Ramos (cell line): ENCODE results near the gene THADA.

Experiments used
- in situ Hi-C: fragments of 300-500 bp; cut with MboI; formaldehyde crosslinking; loops from one replicate; pipeline ENCODE4 v1.14.3; 2022; ENCODE audit warnings: low sequenced_read_pairs; ENCODE audit not compliant: unreplicated experiment

Gene THADA

GRCh38 chr2:43340945-43341356 lies 254.9 kb downstream of the THADA start:
- in situ Hi-C loops, result no loop called here

GRCh38 chr2:43340066-43340465 lies 255.8 kb downstream of the THADA start:
- in situ Hi-C loops, result no loop called here

GRCh38 chr2:43333656-43334144 lies 262.1 kb downstream of the THADA start:
- in situ Hi-C loops, result no loop called here

- in situ Hi-C loops, result no loop called here
Observed at GRCh38 chr2:43333101-43333655, 262.7 kb downstream of the THADA start.

DNA sequence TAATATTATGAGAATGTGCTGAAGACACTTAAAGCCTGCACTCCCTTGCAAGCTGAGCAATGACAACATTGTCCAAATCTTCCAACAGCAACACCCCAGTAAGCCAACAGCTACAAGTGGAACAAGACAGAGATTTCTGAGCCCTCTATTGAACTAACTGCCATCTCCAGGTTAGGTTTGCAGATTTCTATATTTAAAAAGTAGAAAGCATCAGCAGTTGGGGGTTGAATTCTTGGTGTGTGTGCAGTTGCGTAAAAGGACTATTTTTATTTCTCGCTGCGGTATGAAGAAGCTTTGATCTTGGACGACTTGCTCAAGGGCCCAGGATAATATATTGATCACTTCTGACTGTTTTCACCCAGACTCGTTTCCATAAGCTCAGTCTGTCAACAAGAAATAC lies 263.2 kb downstream of the THADA start:
- in situ Hi-C loops, result no loop called here

DNA sequence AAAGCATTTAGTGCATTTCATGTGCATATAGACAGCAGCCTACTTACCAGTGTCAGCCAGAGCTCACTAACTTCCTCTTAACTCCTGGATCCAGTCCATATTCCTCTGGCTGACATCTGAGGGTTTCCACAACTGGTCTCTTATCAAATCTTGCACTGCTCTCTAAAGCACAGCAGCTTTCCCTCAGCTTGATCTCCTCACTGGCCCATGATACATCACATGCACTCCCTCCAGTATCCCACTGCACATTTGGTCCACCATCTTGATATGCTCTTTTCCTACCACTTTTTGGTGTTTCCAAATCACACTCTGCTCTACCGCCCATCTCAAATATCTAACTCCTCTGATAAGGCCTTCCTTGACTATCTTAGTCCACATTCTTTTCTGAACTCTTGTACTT lies 264.4 kb downstream of the THADA start:
- in situ Hi-C loops, result no loop called here

DNA sequence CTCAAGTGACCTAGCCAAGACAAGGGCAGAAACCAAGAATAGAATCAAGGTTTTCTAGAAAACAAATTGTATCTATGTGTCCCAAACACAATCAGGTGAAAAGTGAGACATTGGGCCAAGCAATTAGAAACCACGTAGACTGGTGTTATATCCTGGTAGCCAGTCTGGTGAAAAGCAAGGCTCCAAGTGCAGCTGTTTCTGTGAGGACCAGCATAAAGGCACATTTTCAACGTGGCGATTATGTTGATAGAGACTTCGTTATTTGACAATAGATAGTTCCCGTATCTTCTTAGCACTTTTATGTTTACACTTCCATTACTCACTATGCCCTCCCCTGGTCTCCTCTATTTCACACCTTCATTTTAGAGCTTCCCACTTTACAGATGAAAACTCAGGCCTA lies 266.2 kb downstream of the THADA start:
- in situ Hi-C loops, result no loop called here

DNA sequence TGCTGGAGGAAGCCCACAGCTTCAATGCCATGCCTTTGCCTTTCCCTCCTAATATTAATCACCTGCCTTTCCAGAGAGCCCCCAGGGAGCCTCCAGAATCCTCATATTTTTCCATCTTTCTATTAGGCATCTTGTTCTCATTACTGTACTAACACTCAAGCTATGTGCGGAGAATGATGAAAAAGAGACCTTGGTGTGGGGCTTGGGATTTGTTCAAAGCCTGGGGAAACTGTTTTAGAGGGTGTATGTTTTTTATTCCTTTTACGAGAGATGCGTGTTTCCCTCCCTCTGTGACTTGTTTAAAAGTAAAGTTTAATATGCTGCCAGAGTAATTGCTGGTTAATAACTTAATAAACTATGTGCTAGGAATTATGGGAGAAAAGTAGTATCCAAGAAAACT lies 267.0 kb downstream of the THADA start:
- in situ Hi-C loops, result no loop called here

GRCh38 chr2:43328133-43328532 lies 267.7 kb downstream of the THADA start:
- in situ Hi-C loops, result no loop called here

DNA sequence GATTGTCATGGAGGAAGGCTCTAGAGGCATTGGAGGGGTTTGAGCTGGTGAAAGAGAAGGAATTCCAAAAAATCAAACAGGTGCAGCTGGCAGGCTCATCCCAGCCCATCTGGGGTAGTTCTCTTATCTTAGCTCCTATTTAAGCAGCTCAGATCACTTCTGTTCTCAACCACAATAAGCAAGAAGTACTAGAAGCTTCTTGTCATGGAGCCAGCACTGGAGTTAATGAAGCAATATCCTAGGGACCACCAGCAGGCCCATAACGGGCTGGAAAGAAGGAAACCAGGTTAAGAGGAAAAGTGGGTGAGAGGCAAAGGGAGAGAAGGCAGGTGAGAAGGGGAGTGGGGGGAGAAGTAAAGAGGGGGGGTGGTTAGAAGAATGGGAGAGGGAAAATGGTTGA lies 268.7 kb downstream of the THADA start:
- in situ Hi-C loops, result no loop called here

GRCh38 chr2:43326101-43326825 lies 269.6 kb downstream of the THADA start:
- in situ Hi-C loops, result no loop called here

DNA sequence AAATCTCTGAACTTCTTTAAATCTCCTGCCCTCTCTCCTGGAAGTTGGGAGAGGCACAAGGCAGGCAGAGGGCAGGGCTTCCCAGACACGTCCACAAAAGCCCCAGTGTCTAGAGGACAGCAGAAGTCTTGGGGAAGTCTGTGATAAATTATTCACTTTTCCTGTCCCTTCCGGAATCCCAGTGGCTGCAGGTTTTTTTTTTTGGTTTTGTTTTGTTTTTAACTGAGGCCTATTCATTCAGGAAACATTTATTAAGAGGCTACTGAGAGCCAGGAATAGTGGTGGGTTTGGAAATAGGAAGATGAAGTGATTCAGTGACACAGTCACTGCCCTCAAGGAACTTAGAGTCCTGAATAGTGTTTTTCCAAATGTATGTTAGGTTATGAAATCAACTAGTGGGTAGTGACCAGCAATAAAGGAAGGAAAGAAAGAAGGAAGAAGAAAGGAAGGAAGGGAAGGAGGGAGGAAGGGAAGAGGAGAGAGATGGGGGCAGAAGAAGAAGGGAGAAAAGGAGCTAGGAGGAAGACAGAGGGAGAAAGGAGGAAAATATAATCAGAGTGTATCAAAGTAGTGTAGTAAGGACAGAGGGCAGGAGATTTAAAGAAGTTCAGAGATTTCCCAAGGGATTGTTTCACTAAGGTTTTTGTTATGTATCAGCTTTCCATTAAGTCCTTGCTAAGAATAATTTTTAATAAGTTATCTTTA lies 270.6 kb downstream of the THADA start:
- in situ Hi-C loops, result no loop called here

DNA sequence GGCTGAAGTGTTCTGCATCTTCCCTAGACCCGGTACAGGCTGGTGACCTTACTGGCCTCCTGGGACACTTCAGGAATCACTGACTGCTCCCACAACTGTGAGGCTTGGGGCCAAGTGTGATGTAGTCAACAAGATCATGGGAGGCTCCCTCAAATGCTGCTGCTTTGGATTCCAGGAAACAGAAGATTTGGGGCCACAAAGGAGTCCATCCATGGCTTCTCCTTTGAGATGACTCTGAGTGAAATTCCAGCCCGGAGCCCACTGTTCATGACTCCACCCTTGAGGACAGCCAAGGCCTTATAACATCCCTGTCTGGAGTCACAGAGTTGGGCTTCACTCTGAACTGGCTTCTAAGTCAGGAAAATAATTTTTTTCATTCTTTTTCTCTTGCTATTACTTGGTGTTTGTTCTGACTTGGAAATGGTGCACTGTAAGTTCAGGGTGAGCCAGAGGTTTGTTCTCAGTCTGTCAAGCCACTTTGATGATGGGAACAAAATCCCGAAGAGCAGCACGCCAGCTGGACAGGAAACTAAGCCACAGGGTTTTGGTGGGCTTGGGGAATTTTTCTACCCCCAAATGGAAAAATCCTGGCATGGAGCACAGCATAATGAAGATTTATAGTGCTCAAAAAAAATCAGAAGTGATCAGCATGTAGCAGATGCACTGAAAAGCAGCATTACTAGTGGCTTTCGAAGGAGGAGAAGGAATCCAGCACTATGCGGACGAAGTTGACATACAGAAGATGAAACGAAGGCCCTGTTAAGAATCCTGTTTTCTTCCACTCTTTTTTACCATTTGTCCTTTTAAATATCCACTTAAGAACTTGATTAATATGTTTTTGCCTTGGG lies 271.4 kb downstream of the THADA start:
- in situ Hi-C loops, result no loop called here

DNA sequence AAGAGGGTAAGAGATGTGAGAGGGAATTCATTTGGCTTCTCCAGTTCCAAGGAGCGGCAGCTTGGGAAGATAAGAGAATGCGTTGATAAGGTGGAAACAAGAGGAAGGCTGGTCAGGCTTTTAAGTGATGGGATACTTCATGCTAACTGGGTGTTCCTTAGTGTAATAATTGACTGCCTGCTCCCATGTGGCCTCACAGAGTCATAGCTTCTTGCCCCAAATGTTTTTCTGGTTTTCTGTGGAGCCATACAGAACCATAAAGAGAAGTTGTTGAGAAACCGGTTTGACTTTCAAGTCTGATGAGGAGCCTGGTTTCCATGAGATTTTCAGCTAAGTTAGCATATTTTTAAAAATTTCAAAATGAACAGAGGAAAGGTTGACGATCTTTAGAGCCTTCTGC lies 272.0 kb downstream of the THADA start:
- in situ Hi-C loops, result no loop called here

GRCh38 chr2:43321446-43321845 lies 274.4 kb downstream of the THADA start:
- in situ Hi-C loops, result no loop called here

- in situ Hi-C loops, result no loop called here
Observed at GRCh38 chr2:43319541-43319940, 276.3 kb downstream of the THADA start.

- in situ Hi-C loops, result no loop called here
Observed at GRCh38 chr2:43318791-43319190, 277.0 kb downstream of the THADA start.

GRCh38 chr2:43317680-43318079 lies 278.2 kb downstream of the THADA start:
- in situ Hi-C loops, result no loop called here

DNA sequence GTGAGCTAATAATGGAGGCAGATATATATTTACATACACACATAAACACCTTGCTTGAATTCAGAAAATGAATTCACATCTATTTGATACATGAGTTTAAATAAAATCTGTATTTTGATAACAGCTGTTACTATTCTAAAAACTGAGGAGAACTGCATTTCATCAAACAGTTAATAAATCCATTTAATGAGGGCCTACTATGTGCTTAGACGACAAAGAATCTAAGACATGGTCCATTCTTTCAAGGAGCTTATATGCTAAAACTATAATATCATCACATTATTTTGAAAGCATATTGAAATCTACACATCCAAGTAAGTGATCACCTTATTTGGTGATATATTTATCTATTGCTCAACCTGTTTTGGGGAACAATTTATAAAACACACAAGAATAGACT lies 278.6 kb downstream of the THADA start:
- in situ Hi-C loops, result no loop called here

- in situ Hi-C loops, result no loop called here
Observed at GRCh38 chr2:43315482-43315881, 280.4 kb downstream of the THADA start.
